ENCODE results near the gene RDH13. TPM values are rescaled to one million over a fixed set of nuclear protein-coding genes. Genes with fewer than 3 reads are reported as not detected.

The RDH13 gene
- total and polyA plus RNA-seq, 2 experiments from 2014 or later = 28.0 to 36.5 TPM

GRCh38 chr19:55014714-55015113 is 48.2 kb downstream of the RDH13 start:
- Mint-ChIP-seq H3K4me3 (no peak overlapping the region), H3K9me3 (peaks cover 31% of the 10 kb centered on the region), H3K36me3 (ENCODE audit: low read depth) (peaks cover 7% of the 10 kb centered on the region; the same call in 2 of the 3 replicates), H3K27me3 (ENCODE audit: insufficient read depth, low read depth, poor library complexity) (peaks cover 15% of the 10 kb centered on the region), H3K27ac (no peak overlapping the region), H3K4me1 (peaks cover 19% of the 10 kb centered on the region)
- Histone ChIP-seq H2AFZ (no peak overlapping the region), H3K36me3 (ENCODE audit: insufficient read depth) (peaks cover 14% of the 10 kb centered on the region; the same call in 1 of the 2 replicates), H3K9me2 (ENCODE audit: insufficient read depth) (no peaks in the 10 kb centered on the region), H3F3A (replicated peaks; ENCODE audit: low read depth) (0 out of 2 replicates have a peak, but pooled peaks cover 3% of the 10 kb centered on the region), H3K79me2 (replicated peaks; ENCODE audit: insufficient read depth) (peaks cover 94% of the 10 kb centered on the region), H4K20me1 (replicated peaks; ENCODE audit: insufficient read depth) (peaks cover 8% of the 10 kb centered on the region), H3K27me3 (ENCODE audit: insufficient read depth) (no peaks in the 10 kb centered on the region), H3K4me2 (no peak overlapping the region), H3K4me1 (ENCODE audit: insufficient read depth) (peaks cover 27% of the 10 kb centered on the region), H3K4me3 (no peak overlapping the region), H3K27ac (ENCODE audit: low read depth) (no peak overlapping the region)
- no peak for TF ChIP-seq STAT1 (IDR thresholded peaks at IDR 0.05; ENCODE audit: unreplicated experiment)
- TF ChIP-seq ETS1 (IDR thresholded peaks at IDR 0.05) = no peak
- no peak for TF ChIP-seq CTCF (conservative IDR thresholded peaks at IDR 0.05; ENCODE audit: low read depth in 2 of 2)
- TF ChIP-seq POLR2AphosphoS5 (IDR thresholded peaks at IDR 0.05; ENCODE audit: low read depth) = no peak
- no peak for TF ChIP-seq ZNF462 (CRISPR knock-in tag; IDR thresholded peaks at IDR 0.05)
- no peak for TF ChIP-seq ZNF114 (CRISPR knock-in tag; IDR thresholded peaks at IDR 0.05)
- TF ChIP-seq NANOG (IDR thresholded peaks at IDR 0.05; ENCODE audit: borderline replicate concordance) = no peak
- no peak for TF ChIP-seq JUNB (IDR thresholded peaks at IDR 0.05; ENCODE audit: unreplicated experiment)
- TF ChIP-seq CREB1 (CRISPR knock-in tag; IDR thresholded peaks at IDR 0.05; ENCODE audit: low read depth) = no peak
- TF ChIP-seq ZNF331 (CRISPR knock-in tag; IDR thresholded peaks at IDR 0.05; ENCODE audit: low read depth) = no peak
- no peak for TF ChIP-seq EZH2 (IDR thresholded peaks at IDR 0.05; ENCODE audit: low read depth, unreplicated experiment)
- no peak for TF ChIP-seq EZH2phosphoT487 (IDR thresholded peaks at IDR 0.05; ENCODE audit: unreplicated experiment)
- TF ChIP-seq REST (IDR thresholded peaks at IDR 0.05; ENCODE audit: unreplicated experiment) = no peak
- no peak; the same call in 2 of the 3 replicates for ATAC-seq
- DNase-seq (ENCODE audit: low spot score) = no peak
